NCI-H526 (cell line): ENCODE results near the gene MID1.

Experiments
- DNase-seq, 2 experiments: peaks; one replicate each; lab custom pipeline; 2025; lab: John Stamatoyannopoulos, UW

Gene MID1

GRCh38 chrX:10441464-10441863 is 178.9 kb downstream of the MID1 start:
- no peak for DNase-seq

GRCh38 chrX:10433296-10433965 is 187.0 kb downstream of the MID1 start:
- DNase-seq = no peak

DNA sequence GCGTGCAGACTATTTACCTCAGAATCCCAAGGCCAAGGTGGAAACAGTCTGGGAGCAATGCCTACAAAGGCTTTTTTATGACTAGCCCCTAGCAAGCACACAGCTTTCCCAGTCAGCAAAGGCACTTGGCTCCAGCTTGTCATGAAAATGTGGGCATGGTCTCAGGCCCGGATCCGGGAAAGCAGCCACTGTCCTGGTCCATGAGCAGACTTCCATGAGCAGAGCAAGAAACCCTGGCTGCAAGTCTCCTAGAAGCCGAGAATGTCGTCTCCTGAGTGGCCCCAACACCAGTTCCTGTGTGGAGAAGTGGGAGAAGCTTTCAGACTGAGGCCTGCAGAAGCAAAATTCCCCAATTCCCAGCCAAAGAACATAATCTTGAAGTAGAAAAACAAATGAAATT is 190.5 kb downstream of the MID1 start:
- no peak for DNase-seq

- no peak for DNase-seq
Measured at GRCh38 chrX:10427249-10427648, 193.1 kb downstream of the MID1 start.

- DNase-seq = no peak
Measured at GRCh38 chrX:10423716-10424115, 196.7 kb downstream of the MID1 start.

DNA sequence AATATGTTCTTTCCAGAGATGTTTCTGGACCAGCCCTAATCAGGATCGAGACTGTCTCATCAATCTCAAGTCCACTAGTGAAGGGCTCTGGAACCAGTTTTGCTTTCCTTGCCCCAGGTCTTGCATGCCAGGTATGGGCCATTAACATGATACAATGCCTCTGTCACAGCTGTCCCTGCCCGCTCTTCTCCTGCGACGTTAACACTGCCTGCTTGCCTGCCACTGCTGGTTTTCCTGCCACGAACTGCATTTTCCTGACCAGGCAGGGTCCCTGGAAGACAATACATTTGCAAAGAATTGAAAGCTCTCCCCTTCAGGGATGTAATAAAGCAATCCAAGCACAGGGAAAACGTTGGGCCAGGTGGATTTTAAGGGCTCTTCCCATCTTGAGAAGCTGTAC is 200.3 kb downstream of the MID1 start:
- no peak for DNase-seq

DNA sequence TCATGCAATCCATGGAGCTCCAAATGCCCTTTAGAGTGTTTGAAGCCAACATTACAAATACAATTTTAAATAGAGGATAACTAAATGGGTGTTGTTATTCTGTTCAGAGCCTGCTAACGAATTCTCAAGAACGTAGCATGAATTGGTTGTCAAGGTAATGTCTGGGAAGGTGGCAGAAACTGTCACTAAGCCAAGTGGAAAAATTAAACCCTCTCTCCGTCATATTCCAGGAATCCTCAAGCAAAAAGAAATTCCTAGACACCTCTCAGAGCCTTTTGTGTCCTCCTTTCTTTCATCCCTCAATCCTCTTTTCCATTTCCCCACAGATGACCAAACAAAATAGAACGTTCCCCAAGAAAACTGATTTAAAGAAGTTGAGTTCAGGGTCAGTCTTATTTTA is 204.0 kb downstream of the MID1 start:
- DNase-seq = no peak

DNA sequence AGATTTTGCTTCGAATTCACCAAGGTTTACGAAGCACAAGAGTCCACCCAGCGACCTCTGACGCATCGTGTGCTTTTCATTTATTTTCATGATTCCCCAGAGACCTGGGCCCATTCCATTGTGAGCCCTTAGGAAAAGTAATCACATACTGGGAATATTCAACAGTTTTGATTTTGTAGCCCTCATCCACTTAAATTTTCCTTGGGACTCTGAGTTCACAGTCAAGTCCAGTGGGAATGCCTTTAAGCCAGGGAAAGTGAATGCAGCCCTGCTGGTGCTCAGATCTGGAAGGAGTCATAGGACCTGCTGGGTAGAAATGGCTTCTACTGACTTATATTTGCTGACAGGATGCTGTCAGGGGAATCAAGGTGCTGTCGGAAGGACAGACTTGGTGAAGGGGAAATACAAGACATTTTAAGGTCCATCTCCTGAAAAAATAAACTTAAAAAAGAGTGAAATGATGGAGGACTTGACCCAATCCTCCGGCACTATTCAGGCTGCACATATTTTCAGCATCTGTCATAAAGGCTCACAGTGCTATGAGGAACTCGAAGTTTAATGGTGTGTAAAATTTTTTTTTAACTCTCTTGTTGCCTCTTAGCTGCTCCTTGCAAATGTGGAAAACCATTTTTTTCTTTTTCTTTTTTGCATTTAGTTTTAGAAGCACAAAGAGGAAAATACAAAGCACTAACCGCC is 204.9 kb downstream of the MID1 start:
- DNase-seq = no peak

GRCh38 chrX:10414862-10415261 is 205.5 kb downstream of the MID1 start:
- no peak for DNase-seq

DNA sequence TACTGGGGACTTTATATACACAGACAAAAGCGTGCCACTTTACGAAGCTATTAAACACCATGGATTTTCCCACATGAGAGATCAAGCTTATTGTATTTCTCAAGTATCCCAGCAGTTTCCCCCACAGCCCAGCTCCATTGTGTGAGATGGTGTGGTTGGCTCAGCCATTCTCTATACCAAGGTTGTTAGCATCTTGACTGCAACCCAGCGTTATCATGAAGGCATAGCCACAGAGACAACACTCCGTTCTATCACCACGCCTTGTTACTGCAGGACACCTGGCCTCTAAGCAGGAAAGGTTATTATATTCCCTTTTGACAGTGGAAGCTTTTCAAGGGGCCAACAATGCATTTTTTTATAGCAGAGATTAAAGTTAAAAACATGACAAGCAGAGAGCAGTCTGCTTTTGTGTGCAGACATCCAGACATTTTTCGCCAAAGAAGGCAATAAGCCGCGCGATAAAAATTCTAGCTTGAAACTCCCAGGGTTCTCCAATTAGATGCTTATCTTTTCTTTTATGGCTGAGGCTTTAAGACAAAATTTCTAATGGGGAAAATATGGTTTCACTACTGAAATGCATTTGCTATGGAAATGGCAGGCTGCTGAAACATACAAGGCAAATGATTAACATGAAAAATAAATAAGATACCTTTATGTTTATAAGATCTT is 206.1 kb downstream of the MID1 start:
- no peak for DNase-seq

DNA sequence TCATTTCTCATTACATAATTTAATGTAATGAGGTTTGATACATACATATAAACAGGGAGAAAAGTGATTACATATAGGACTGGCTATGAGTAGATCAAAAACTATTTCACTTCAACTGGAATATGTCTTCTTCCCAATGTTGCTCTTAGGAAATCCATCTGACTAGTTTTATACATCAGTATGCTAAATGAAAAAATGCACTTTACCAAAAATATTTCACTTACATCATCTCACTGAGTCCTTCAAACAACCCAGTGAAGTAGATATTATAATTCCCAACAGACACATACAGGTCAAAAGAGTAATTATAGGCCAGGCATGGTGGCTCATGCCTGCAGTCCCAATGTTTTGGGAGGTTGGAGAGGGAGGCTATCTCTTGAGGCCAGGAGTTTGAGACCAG is 215.9 kb downstream of the MID1 start:
- no peak for DNase-seq

GRCh38 chrX:10401239-10401638 is 219.1 kb downstream of the MID1 start:
- peak in 1 of 2 experiments; percentile 2 for DNase-seq

- DNase-seq = no peak
Measured at GRCh38 chrX:10399043-10399741, 221.2 kb downstream of the MID1 start.

GRCh38 chrX:10398215-10398614 is 222.2 kb downstream of the MID1 start:
- no peak for DNase-seq

GRCh38 chrX:10397349-10397748 is 223.0 kb downstream of the MID1 start:
- DNase-seq = no peak

- DNase-seq = no peak
Measured at GRCh38 chrX:10395643-10396042, 224.7 kb downstream of the MID1 start.
